Measurements from ENCODE around the gene C2orf76. TPM values are rescaled to one million over a fixed set of nuclear protein-coding genes. Genes with fewer than 3 reads are reported as not detected.
"Not testable (repeated sequence)": the region's sequence is repeated elsewhere in the genome, so short reads cannot be mapped to it uniquely, and the experiment has no call there.

Gene C2orf76
- total RNA-seq, 4 donors from 2014 or later: 2.9 to 11.3 TPM; not detected in 2

DNA sequence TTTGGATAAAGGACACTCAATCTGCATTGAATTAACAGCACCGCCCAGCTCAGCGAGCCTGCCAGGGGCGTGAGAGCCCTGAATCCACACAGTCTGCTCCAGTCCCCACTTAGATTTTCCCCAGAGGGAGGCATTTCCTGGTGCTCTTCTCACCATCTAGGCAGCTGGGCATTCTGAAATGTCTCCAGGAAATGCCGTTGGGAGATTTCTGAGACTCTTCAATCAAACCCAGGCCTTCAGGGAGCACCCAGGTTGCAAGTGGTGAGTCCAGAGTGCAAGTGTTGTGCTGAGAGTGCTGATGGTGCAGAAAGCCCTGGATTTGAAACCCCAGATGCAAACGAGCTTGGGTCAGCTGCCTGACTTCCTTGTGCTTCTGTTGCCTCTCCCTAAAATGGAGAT is 41.6 kb upstream of the C2orf76 start:
- Histone ChIP-seq H3K4me1 (peaks cover 1 to 12% (median 4%) of the 10 kb centered on the region in 4 donors), H3K27ac (peak overlapping the region in 2 of 4 donors; percentile 4 to 39), H3K4me3 (no peak overlapping the region), H3K9me3 (no peaks in the 10 kb centered on the region), H3K27me3 (no peaks in the 10 kb centered on the region), H3K36me3 (no peaks in the 10 kb centered on the region)
- peak; percentile 51 for DNase-seq
- intact Hi-C loops (cut with DNase I; ENCODE audit: low total_unique reads) (loop anchor here (10.0 kb wide), 1 partner anchor 247 kb away; no protein-coding TSS in a partner anchor), in situ Hi-C loops (cut with MboI; ENCODE audit: low pct_ligation_motif_present in 1 of 4, low pct_unique_long_range_greater_than_20kb in 1 of 4, low sequenced_read_pairs in 3 of 4) (loop anchor here in 3 of 4 donors (5.0 to 25.0 kb wide), 3 partner anchors 59 to 254 kb away; no protein-coding TSS in a partner anchor)
- TF ChIP-seq POLR2AphosphoS5 (IDR thresholded peaks at IDR 0.05): peak in 1 of 3 donors; percentile 31
- no peak for TF ChIP-seq CTCF (IDR thresholded peaks at IDR 0.05)
- TF ChIP-seq EP300 (IDR thresholded peaks at IDR 0.05; ENCODE audit: low read depth): no peak
- TF ChIP-seq POLR2A (IDR thresholded peaks at IDR 0.05): peak; percentile 34
- 49% methylated on average over 5 of the region's 5 CpGs; no CpG with 5 or more reads in 1 of the 2 donors for WGBS, 2 donors (ENCODE audit: low coverage in 1 of 2)

DNA sequence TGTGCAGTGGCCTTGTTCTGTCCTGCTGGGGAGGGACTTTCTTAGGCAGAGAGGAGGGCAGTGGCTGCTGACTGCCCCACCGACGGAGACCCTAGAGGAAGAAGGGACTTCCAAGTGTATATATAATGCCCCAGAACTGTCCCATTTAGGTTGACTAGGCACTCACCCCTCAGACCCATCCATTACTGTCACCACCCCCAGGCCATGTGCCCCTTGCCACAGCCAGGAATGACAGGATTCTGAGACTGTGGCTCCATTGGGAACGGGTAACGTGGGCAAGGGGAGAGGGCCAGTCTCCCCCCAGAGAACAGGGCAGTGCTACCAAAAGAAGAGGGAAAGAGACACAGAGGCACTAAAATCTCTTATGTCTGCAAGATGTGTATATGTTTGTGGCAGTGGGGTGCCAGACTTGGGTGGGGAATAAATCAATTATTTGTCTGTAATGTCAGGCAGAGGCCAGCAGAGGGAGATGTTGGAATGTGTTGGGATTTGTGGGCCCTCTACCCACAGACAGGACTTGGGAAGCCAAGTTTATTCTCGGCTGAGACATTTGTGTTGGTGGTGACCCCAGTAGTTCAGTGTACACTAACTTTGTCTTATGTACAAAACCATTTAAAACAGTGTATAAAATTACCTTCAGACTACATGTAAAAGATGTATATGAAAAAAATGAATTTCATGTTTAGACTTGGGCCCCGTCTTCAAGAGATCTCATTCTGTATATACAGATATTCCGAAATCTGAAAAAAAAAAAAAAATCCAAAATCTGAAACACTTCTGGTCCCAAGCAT is 41.0 kb upstream of the C2orf76 start:
- H3K4me1 ChIP-seq: peaks cover 4 to 16% (median 6%) of the 10 kb centered on the region in 4 donors
- H3K27ac ChIP-seq: peak overlapping the region in 2 of 4 donors; percentile 4 to 39
- H3K4me3 ChIP-seq: no peak overlapping the region
- in situ Hi-C loops (cut with MboI; ENCODE audit: low pct_ligation_motif_present in 1 of 4, low pct_unique_long_range_greater_than_20kb in 1 of 4, low sequenced_read_pairs in 3 of 4) (loop anchor here in 3 of 4 donors (5.0 to 25.0 kb wide), 3 partner anchors 60 to 255 kb away; no protein-coding TSS in a partner anchor), intact Hi-C loops (cut with DNase I; ENCODE audit: low total_unique reads) (loop anchor here (1.0 to 10.0 kb wide), 2 partner anchors 69 to 247 kb away; no protein-coding TSS in a partner anchor)
- no peaks in the 10 kb centered on the region for H3K36me3 ChIP-seq
- TF ChIP-seq POLR2A (IDR thresholded peaks at IDR 0.05) (no peak), CTCF (IDR thresholded peaks at IDR 0.05) (peak; percentile 74 to 96 (median 80))
- 68 to 72% methylated on average over 5 to 7 of the region's 7 CpGs for WGBS, 2 donors (ENCODE audit: low coverage in 1 of 2)
- DNase-seq: peak; percentile 56
- H3K27me3 ChIP-seq: no peaks in the 10 kb centered on the region
- no peaks in the 10 kb centered on the region for H3K9me3 ChIP-seq

- WGBS, 2 donors (ENCODE audit: low coverage in 1 of 2): 93% methylated on average over 2 of the region's 2 CpGs; no CpG with 5 or more reads in 1 of the 2 donors
Measured at GRCh38 chr2:119405151-119405550, 38.5 kb upstream of the C2orf76 start.

DNA sequence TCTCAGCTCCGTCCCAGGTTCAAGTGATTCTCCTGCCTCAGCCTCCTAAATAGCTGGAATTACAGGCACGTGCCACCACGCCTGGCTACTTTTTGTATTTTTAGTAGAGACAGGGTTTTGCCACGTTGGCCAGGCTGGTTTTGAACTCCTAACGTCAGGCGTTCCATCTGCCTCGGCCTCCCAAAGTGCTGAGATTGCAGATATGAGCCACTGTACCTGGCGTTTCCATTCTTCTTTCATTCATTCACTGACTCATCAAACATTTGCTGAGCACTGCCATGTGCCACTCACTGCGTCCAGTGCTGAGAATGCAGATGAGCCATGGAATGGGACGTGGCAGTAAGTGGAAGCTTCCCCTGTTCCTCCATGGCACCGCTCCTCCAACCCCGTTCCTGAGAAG is 37.0 kb upstream of the C2orf76 start:
- H3K36me3 ChIP-seq, DNase-seq, H3K4me3 ChIP-seq, H3K9me3 ChIP-seq, H3K27me3 ChIP-seq: not testable (repeated sequence)
- 47 to 82% methylated on average over 4 to 12 of the region's 12 CpGs for WGBS, 2 donors (ENCODE audit: low coverage in 1 of 2)
- in situ Hi-C loops (cut with MboI; ENCODE audit: low pct_ligation_motif_present in 1 of 4, low pct_unique_long_range_greater_than_20kb in 1 of 4, low sequenced_read_pairs in 3 of 4) (loop anchor here in 2 of 4 donors (10.0 to 25.0 kb wide), 2 partner anchors 71 to 259 kb away; no protein-coding TSS in a partner anchor), intact Hi-C loops (cut with DNase I; ENCODE audit: low total_unique reads) (loop anchor here (10.0 kb wide), 1 partner anchor 251 kb away; no protein-coding TSS in a partner anchor)
- Histone ChIP-seq H3K4me1 (peaks cover 4 to 15% (median 8%) of the 10 kb centered on the region in 4 donors), H3K27ac (peak overlapping the region; percentile 66 to 81 (median 71))

More at GRCh38 chr2:119405151-119405550, 38.5 kb upstream of the C2orf76 start:
- no peaks in the 10 kb centered on the region for H3K36me3 ChIP-seq
- DNase-seq: no peak
- no peaks in the 10 kb centered on the region for H3K9me3 ChIP-seq
- no peak overlapping the region for H3K4me3 ChIP-seq
- no peaks in the 10 kb centered on the region for H3K27me3 ChIP-seq
- intact Hi-C loops (cut with DNase I; ENCODE audit: low total_unique reads) (loop anchor here (10.0 kb wide), 1 partner anchor 250 kb away; no protein-coding TSS in a partner anchor), in situ Hi-C loops (cut with MboI; ENCODE audit: low pct_ligation_motif_present in 1 of 4, low pct_unique_long_range_greater_than_20kb in 1 of 4, low sequenced_read_pairs in 3 of 4) (loop anchor here in 3 of 4 donors (5.0 to 25.0 kb wide), 3 partner anchors 62 to 257 kb away; no protein-coding TSS in a partner anchor)
- peaks cover 4 to 19% (median 8%) of the 10 kb centered on the region in 4 donors for H3K4me1 ChIP-seq
- H3K27ac ChIP-seq: no peak overlapping the region
- TF ChIP-seq EP300 (IDR thresholded peaks at IDR 0.05; ENCODE audit: low read depth) (no peak), CTCF (IDR thresholded peaks at IDR 0.05) (no peak), POLR2AphosphoS5 (IDR thresholded peaks at IDR 0.05) (no peak), POLR2A (IDR thresholded peaks at IDR 0.05) (no peak)
